Kidney epithelial cell (primary cell): ENCODE results near the gene CIB1. TPM values are rescaled to one million over a fixed set of nuclear protein-coding genes. Genes with fewer than 3 reads are reported as not detected.

Source experiments
- DNase-seq: peaks from one replicate; pipeline ENCODE4 v3.0.0-alpha.2; 2010; ENCODE audit warnings: low read depth
- H3K27me3 ChIP-seq: 2 replicates; pipeline ENCODE4 v1.6.0; 2011; ENCODE audit warnings: low read length; ENCODE audit not compliant: control insufficient read depth, insufficient read depth
- H3K36me3 ChIP-seq: 2 replicates; pipeline ENCODE4 v1.5.1; 2011; ENCODE audit warnings: low read length; ENCODE audit not compliant: control insufficient read depth, insufficient read depth
- H3K4me3 ChIP-seq: 2 replicates; pipeline ENCODE4 v1.5.1; 2011; ENCODE audit warnings: low read depth, mild to moderate bottlenecking, control low read depth, low read length
- CTCF ChIP-seq: IDR thresholded peaks from 2 replicates; pipeline ENCODE4 v1.5.1; 2011; ENCODE audit warnings: mild to moderate bottlenecking, moderate library complexity, low read length, control low read depth, inconsistent platforms; ENCODE audit not compliant: insufficient read depth, poor library complexity, severe bottlenecking
- total RNA-seq: library from RNA; depleted of rRNA; stranded (reverse); fragments of >200 nt; gene quantifications from 2 replicates; pipeline ENCODE4 v1.2.3, GENCODE V29; 2015

The CIB1 gene
- total RNA-seq, 1 donor from 2014 or later: 33.6 TPM

GRCh38 chr15:90210593-90210992 lies 23.1 kb downstream of the CIB1 start:
- H3K27me3 ChIP-seq: no peaks in the 10 kb centered on the region
- H3K36me3 ChIP-seq: peaks cover 1% of the 10 kb centered on the region
- H3K4me3 ChIP-seq: no peak overlapping the region
- no peak for TF ChIP-seq CTCF
- no peak for DNase-seq

- Histone ChIP-seq H3K27me3 (no peaks in the 10 kb centered on the region), H3K4me3 (no peak overlapping the region), H3K36me3 (peaks cover 4% of the 10 kb centered on the region)
- no peak for DNase-seq
- no peak for TF ChIP-seq CTCF
Observed at GRCh38 chr15:90209591-90209990, 24.1 kb downstream of the CIB1 start.

- Histone ChIP-seq H3K36me3 (peaks cover 4% of the 10 kb centered on the region), H3K4me3 (no peak overlapping the region), H3K27me3 (no peaks in the 10 kb centered on the region)
- TF ChIP-seq CTCF: no peak
- DNase-seq: no peak
Observed at GRCh38 chr15:90208356-90208755, 25.4 kb downstream of the CIB1 start.

GRCh38 chr15:90207252-90207651 lies 26.5 kb downstream of the CIB1 start:
- peaks cover 3% of the 10 kb centered on the region for H3K36me3 ChIP-seq
- H3K27me3 ChIP-seq: no peaks in the 10 kb centered on the region
- DNase-seq: no peak
- no peak for TF ChIP-seq CTCF
- no peak overlapping the region for H3K4me3 ChIP-seq

- Histone ChIP-seq H3K36me3 (peaks cover 3% of the 10 kb centered on the region), H3K27me3 (no peaks in the 10 kb centered on the region), H3K4me3 (no peak overlapping the region)
- no peak for DNase-seq
- no peak for TF ChIP-seq CTCF
Observed at GRCh38 chr15:90205886-90206285, 27.9 kb downstream of the CIB1 start.

GRCh38 chr15:90205050-90205848 lies 28.5 kb downstream of the CIB1 start:
- Histone ChIP-seq H3K4me3 (no peak overlapping the region), H3K27me3 (no peaks in the 10 kb centered on the region), H3K36me3 (peaks cover 3% of the 10 kb centered on the region)
- no peak for TF ChIP-seq CTCF
- DNase-seq: no peak
